Keratinocyte (primary cell): Measurements from ENCODE around the gene UGT8.

Experiments used
- EZH2 ChIP-seq: IDR thresholded peaks from one replicate; pipeline ENCODE4 v1.6.1; 2012; ENCODE audit warnings: inconsistent platforms, mild to moderate bottlenecking, low read length, moderate library complexity
- TF ChIP-seq, protein P1 (sequence below), 3 experiments: IDR thresholded peaks in 1 of 3; conservative IDR thresholded peaks in 1 of 3; optimal IDR thresholded peaks in 1 of 3; 2 replicates in 2 of 3; 3 replicates in 1 of 3; pipeline versions ENCODE3 to v1.5.1; 2011; ENCODE audit warnings: low read length in 3 of 3, mild to moderate bottlenecking in 3 of 3, moderate library complexity in 2 of 3, control low read depth in 1 of 3, inconsistent platforms in 1 of 3; ENCODE audit not compliant: insufficient read depth in 2 of 3; ENCODE audit errors: extremely low read depth in 1 of 3

DNA sequence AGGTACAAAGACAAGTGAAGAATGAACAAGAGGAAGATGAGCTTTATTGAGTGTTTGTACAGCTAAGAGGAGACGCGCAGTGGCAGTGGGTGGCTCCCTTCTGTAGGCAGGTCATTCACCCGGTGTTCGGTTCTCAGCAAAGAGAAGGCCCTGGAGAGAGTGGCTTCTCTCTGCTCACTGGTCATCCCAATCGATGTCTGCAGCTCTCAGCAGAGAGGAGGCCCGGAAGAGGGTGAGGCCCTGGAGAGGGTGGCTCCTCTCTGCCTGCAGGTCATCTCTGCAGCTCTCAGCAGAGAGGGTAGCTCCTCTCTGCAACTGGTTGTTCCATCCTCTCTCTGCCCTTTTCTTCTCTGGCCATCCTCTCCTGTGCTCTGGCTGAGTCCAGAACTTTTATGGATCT, 126.5 kb downstream of the UGT8 start:
- TF ChIP-seq, protein P1, sequence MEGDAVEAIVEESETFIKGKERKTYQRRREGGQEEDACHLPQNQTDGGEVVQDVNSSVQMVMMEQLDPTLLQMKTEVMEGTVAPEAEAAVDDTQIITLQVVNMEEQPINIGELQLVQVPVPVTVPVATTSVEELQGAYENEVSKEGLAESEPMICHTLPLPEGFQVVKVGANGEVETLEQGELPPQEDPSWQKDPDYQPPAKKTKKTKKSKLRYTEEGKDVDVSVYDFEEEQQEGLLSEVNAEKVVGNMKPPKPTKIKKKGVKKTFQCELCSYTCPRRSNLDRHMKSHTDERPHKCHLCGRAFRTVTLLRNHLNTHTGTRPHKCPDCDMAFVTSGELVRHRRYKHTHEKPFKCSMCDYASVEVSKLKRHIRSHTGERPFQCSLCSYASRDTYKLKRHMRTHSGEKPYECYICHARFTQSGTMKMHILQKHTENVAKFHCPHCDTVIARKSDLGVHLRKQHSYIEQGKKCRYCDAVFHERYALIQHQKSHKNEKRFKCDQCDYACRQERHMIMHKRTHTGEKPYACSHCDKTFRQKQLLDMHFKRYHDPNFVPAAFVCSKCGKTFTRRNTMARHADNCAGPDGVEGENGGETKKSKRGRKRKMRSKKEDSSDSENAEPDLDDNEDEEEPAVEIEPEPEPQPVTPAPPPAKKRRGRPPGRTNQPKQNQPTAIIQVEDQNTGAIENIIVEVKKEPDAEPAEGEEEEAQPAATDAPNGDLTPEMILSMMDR (optimal IDR thresholded peaks at IDR 0.05 in 1 of 3, IDR thresholded peaks at IDR 0.05 in 1 of 3, conservative IDR thresholded peaks at IDR 0.05 in 1 of 3; ENCODE audit: extremely low read depth in 1 of 3, insufficient read depth in 2 of 3, low read length in 3 of 3): no peak
- TF ChIP-seq EZH2: no peak
